ENCODE results near the gene KMT2E.
"Not testable (repeated sequence)": the region's sequence is repeated elsewhere in the genome, so short reads cannot be mapped to it uniquely, and the experiment has no call there.

The KMT2E gene

GRCh38 chr7:105013816-105014692 lies at the start of gene KMT2E:
TSS of gene KMT2E (plus strand) at chr7:105014205. CDS start at chr7:105040953, 26,748 bp downstream.
- DNase-seq (ENCODE audit: low spot score), result peak; percentile 72

- DNase-seq (ENCODE audit: low spot score), result no peak
These were observed 49.3 kb upstream of the KMT2E start for GRCh38 chr7:104964626-104965236.

GRCh38 chr7:104966022-104966421 lies 48.0 kb upstream of the KMT2E start:
- no peak for DNase-seq (ENCODE audit: low spot score)

GRCh38 chr7:104967088-104967487 lies 46.9 kb upstream of the KMT2E start:
- no peak for DNase-seq (ENCODE audit: low spot score)

GRCh38 chr7:104967595-104967994 lies 46.4 kb upstream of the KMT2E start:
- DNase-seq (ENCODE audit: low spot score), result peak; percentile 52

GRCh38 chr7:104968648-104969047 lies 45.4 kb upstream of the KMT2E start:
- DNase-seq (ENCODE audit: low spot score), result no peak

- no peak for DNase-seq (ENCODE audit: low spot score)
These were observed 44.8 kb upstream of the KMT2E start for GRCh38 chr7:104969183-104969582.

- peak; percentile 44 for DNase-seq (ENCODE audit: low spot score)
These were observed 42.5 kb upstream of the KMT2E start for GRCh38 chr7:104971290-104972071.

GRCh38 chr7:104972500-104972899 lies 41.5 kb upstream of the KMT2E start:
- DNase-seq (ENCODE audit: low spot score), result peak; percentile 58

- DNase-seq (ENCODE audit: low spot score), result no peak
These were observed 40.8 kb upstream of the KMT2E start for GRCh38 chr7:104973227-104973626.

- DNase-seq (ENCODE audit: low spot score), result peak; percentile 68
These were observed 40.0 kb upstream of the KMT2E start for GRCh38 chr7:104973909-104974415.

- not testable (repeated sequence) for DNase-seq (ENCODE audit: low spot score)
These were observed 38.5 kb upstream of the KMT2E start for GRCh38 chr7:104975553-104975952.

GRCh38 chr7:104976966-104977636 lies 36.9 kb upstream of the KMT2E start:
- no peak for DNase-seq (ENCODE audit: low spot score)

- DNase-seq (ENCODE audit: low spot score), result no peak
These were observed 35.5 kb upstream of the KMT2E start for GRCh38 chr7:104978460-104978859.

GRCh38 chr7:104979167-104979841 lies 34.7 kb upstream of the KMT2E start:
- DNase-seq (ENCODE audit: low spot score), result peak; percentile 28

GRCh38 chr7:104980440-104980839 lies 33.6 kb upstream of the KMT2E start:
- no peak for DNase-seq (ENCODE audit: low spot score)

GRCh38 chr7:104980841-104981671 lies 32.9 kb upstream of the KMT2E start:
- DNase-seq (ENCODE audit: low spot score), result peak; percentile 46

GRCh38 chr7:104981672-104982037 lies 32.4 kb upstream of the KMT2E start:
- no peak for DNase-seq (ENCODE audit: low spot score)

- no peak for DNase-seq (ENCODE audit: low spot score)
These were observed 31.5 kb upstream of the KMT2E start for GRCh38 chr7:104982308-104983075.
